Testis (tissue), 3 donors: ENCODE measurements around the gene ZFYVE27. TPM values are rescaled to one million over a fixed set of nuclear protein-coding genes. Genes with fewer than 3 reads are reported as not detected.

Experiments used
- DNase-seq: peaks from one replicate; pipeline ENCODE4 v3.0.0-alpha.2; 2019
- H3K27ac ChIP-seq, 2 donors: fragments of 200-600 bp; sonication (generic); one replicate each; pipeline ENCODE4 v1.5.1; 2019
- H3K27me3 ChIP-seq: fragments of 200-600 bp; sonication (generic); one replicate; pipeline ENCODE4 v1.5.1; 2019
- H3K36me3 ChIP-seq: fragments of 200-600 bp; sonication (generic); one replicate; pipeline ENCODE4 v1.5.1; 2017; ENCODE audit warnings: low read depth; ENCODE audit errors: missing control alignments
- H3K4me1 ChIP-seq: fragments of 200-600 bp; sonication (generic); one replicate; pipeline ENCODE4 v1.5.1; 2019
- H3K4me3 ChIP-seq, 2 donors: fragments of 200-600 bp; sonication (generic); one replicate each; pipeline ENCODE4 v1.5.1; 2017 to 2019
- H3K9me3 ChIP-seq: fragments of 200-600 bp; sonication (generic); one replicate; pipeline ENCODE4 v1.5.1; 2017
- CTCF ChIP-seq, 3 experiments: fragments of 450-650 bp in 2 of 3; fragments of 200-600 bp in 1 of 3; sonication (generic) in 1 of 3; IDR thresholded peaks; one replicate each; pipeline ENCODE4 v1.5.1; 2016 to 2019; ENCODE audit warnings: antibody characterized with exemption in 3 of 3, mild to moderate bottlenecking in 2 of 3, moderate library complexity in 1 of 3
- POLR2A ChIP-seq: fragments of 450-650 bp; IDR thresholded peaks from one replicate; pipeline ENCODE4 v1.6.1; 2017; ENCODE audit warnings: antibody characterized with exemption, mild to moderate bottlenecking, moderate library complexity
- WGBS, 2 donors: methylation state at CpG; one replicate each; pipeline ENCODE4 v1.1.5; 2018; 5-methylcytosine and 5-hydroxymethylcytosine counted together
- intact Hi-C: fragments of 100-400 bp; cut with DNase I; formaldehyde crosslinking; loops from one replicate; pipeline ENCODE4 v1.15.1; 2023; ENCODE audit warnings: low total_unique reads
- polyA plus RNA-seq: library from polyadenylated mRNA; stranded (reverse); fragments of 350-450 nt; fragmentation: Illumina TruSeq; extraction: RNeasy Lipid Tissue Mini Kit (QIAGEN cat#74804); gene quantifications from one replicate; pipeline ENCODE4 v1.2.3, GENCODE V29; 2014; ENCODE audit warnings: low read depth, low replicate concordance; ENCODE audit not compliant: insufficient read depth
- total RNA-seq, 2 donors: library from RNA; depleted of rRNA; stranded (reverse); fragments of >200 nt; gene quantifications; one replicate each; pipeline ENCODE4 v1.2.3, GENCODE V29; 2016

Gene ZFYVE27
- total and polyA plus RNA-seq, 3 donors from 2014 or later: 38.4 to 66.4 (median 64.8) TPM

GRCh38 chr10:97774811-97775294 is 37.9 kb downstream of the ZFYVE27 start:
- 74 to 79% methylated on average over 8 to 10 of the region's 10 CpGs for WGBS, 2 donors
- H3K27me3 ChIP-seq: no peaks in the 10 kb centered on the region
- DNase-seq: no peak
- H3K27ac ChIP-seq: no peak overlapping the region
- peaks cover 5% of the 10 kb centered on the region for H3K4me1 ChIP-seq
- H3K4me3 ChIP-seq: no peak overlapping the region
- no peaks in the 10 kb centered on the region for H3K36me3 ChIP-seq
- TF ChIP-seq CTCF (IDR thresholded peaks at IDR 0.05) (no peak), POLR2A (no peak)
- no peaks in the 10 kb centered on the region for H3K9me3 ChIP-seq
- intact Hi-C loops: no loop called here

GRCh38 chr10:97777143-97777542 is 40.2 kb downstream of the ZFYVE27 start:
- Histone ChIP-seq H3K4me3 (no peak overlapping the region), H3K9me3 (no peaks in the 10 kb centered on the region), H3K36me3 (no peaks in the 10 kb centered on the region), H3K27me3 (no peaks in the 10 kb centered on the region), H3K27ac (no peak overlapping the region), H3K4me1 (peaks cover 16% of the 10 kb centered on the region)
- intact Hi-C loops: no loop called here
- WGBS, 2 donors: 92 to 93% methylated on average over 4 of the region's 4 CpGs
- TF ChIP-seq CTCF (IDR thresholded peaks at IDR 0.05) (no peak), POLR2A (no peak)
- no peak for DNase-seq

- no peaks in the 10 kb centered on the region for H3K9me3 ChIP-seq
- 86 to 95% methylated on average over 7 to 11 of the region's 11 CpGs for WGBS, 2 donors
- no peak overlapping the region for H3K4me3 ChIP-seq
- intact Hi-C loops: no loop called here
- H3K27ac ChIP-seq: no peak overlapping the region
- peaks cover 22% of the 10 kb centered on the region for H3K4me1 ChIP-seq
- H3K36me3 ChIP-seq: no peaks in the 10 kb centered on the region
- TF ChIP-seq POLR2A (no peak), CTCF (IDR thresholded peaks at IDR 0.05) (no peak)
- H3K27me3 ChIP-seq: no peaks in the 10 kb centered on the region
- DNase-seq: no peak
Measured at GRCh38 chr10:97778452-97779302, 41.7 kb downstream of the ZFYVE27 start.

GRCh38 chr10:97779492-97779891 is 42.6 kb downstream of the ZFYVE27 start:
- Histone ChIP-seq H3K36me3 (no peaks in the 10 kb centered on the region), H3K9me3 (no peaks in the 10 kb centered on the region), H3K27me3 (no peaks in the 10 kb centered on the region), H3K27ac (no peak overlapping the region), H3K4me1 (peaks cover 22% of the 10 kb centered on the region), H3K4me3 (no peak overlapping the region)
- intact Hi-C loops: no loop called here
- TF ChIP-seq CTCF (IDR thresholded peaks at IDR 0.05): no peak
- no peak for TF ChIP-seq POLR2A
- 85 to 86% methylated on average over 4 of the region's 4 CpGs for WGBS, 2 donors
- DNase-seq: no peak
